Measurements from ENCODE around the gene FREM3.
"Not testable (repeated sequence)": the region's sequence is repeated elsewhere in the genome, so short reads cannot be mapped to it uniquely, and the experiment has no call there.

Gene FREM3

DNA sequence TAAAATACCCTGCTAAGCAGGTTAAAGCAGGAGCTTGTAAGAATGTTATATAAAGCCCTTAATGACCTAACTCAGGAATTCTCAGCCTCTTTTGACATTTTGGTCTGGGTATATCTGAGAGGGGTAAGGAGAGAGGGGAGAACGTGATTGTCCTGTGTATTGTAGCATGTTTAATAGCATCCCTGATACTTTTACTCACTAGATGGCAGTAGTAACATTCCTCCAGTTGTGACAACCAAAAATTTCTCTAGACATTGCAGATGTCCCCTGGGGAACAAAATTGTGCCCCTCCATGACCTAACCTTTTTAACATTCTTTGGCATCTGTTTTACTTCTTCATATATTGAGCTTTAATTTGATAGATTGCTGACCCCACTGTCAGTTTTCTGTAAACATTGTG lies 169.1 kb downstream of the FREM3 start:
- TF ChIP-seq EZH2 (IDR thresholded peaks at IDR 0.05; ENCODE audit: borderline replicate concordance, low read depth, low read length, severe bottlenecking) (no peak), CTCF (IDR thresholded peaks at IDR 0.05; ENCODE audit: borderline replicate concordance, extremely low read depth, low read length, poor library complexity, severe bottlenecking) (peak; percentile 52)
- no peak overlapping the region for H2AFZ ChIP-seq (ENCODE audit: low read depth, low read length)
- H3K27me3 ChIP-seq (ENCODE audit: insufficient read depth, low read length, poor library complexity) = no peaks in the 10 kb centered on the region
- H3K9me3 ChIP-seq (ENCODE audit: insufficient read depth, low read length, severe bottlenecking) = no peaks in the 10 kb centered on the region
- no peak overlapping the region for H3K27ac ChIP-seq (ENCODE audit: low read length)
- DNase-seq (no peak), ATAC-seq (ENCODE audit: insufficient read depth, low read depth) (peak; percentile 72)
- no peak overlapping the region for H3K4me2 ChIP-seq (ENCODE audit: insufficient read depth, low read length)
- no peaks in the 10 kb centered on the region for H3K4me1 ChIP-seq (ENCODE audit: insufficient read depth, low read length)
- H3K79me2 ChIP-seq (ENCODE audit: insufficient read depth, low read length) = no peaks in the 10 kb centered on the region
- peaks cover 97% of the 10 kb centered on the region for H3K36me3 ChIP-seq (ENCODE audit: insufficient read depth, low read length)
- H3K9ac ChIP-seq (ENCODE audit: low read depth, low read length) = no peak overlapping the region
- H3K4me3 ChIP-seq (ENCODE audit: low read depth in 1 of 2, low read length in 2 of 2) = no peak overlapping the region
- peaks cover 3% of the 10 kb centered on the region; the same call in 1 of the 2 replicates for H4K20me1 ChIP-seq (ENCODE audit: insufficient read depth, low read length)

DNA sequence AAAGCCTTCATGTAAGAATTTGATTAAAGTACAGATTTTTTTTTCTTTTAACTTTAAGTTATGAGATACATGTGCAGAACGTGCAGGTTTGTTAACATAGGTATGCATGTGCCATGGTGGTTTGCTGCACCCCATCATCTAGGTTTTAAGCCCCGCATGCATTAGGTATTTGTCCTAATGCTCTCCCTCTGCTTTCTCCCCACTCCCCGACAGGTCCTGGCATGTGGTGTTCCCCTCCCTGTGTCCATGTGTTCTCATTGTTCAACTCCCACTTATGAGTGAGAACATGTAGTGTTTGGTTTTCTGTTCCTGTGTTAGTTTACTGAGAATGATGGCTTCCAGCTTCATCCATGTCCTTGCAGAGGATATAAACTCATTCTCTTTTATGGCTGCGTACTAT lies 172.4 kb downstream of the FREM3 start:
- not testable (repeated sequence) for H3K4me1 ChIP-seq (ENCODE audit: insufficient read depth, low read length); ATAC-seq (ENCODE audit: insufficient read depth, low read depth); H4K20me1 ChIP-seq (ENCODE audit: insufficient read depth, low read length); H3K4me3 ChIP-seq (ENCODE audit: low read depth in 1 of 2, low read length in 2 of 2); H2AFZ ChIP-seq (ENCODE audit: low read depth, low read length); H3K9ac ChIP-seq (ENCODE audit: low read depth, low read length); DNase-seq; H3K27me3 ChIP-seq (ENCODE audit: insufficient read depth, low read length, poor library complexity); H3K27ac ChIP-seq (ENCODE audit: low read length); H3K4me2 ChIP-seq (ENCODE audit: insufficient read depth, low read length); H3K9me3 ChIP-seq (ENCODE audit: insufficient read depth, low read length, severe bottlenecking)
- Histone ChIP-seq H3K36me3 (ENCODE audit: insufficient read depth, low read length) (peaks cover 95% of the 10 kb centered on the region), H3K79me2 (ENCODE audit: insufficient read depth, low read length) (peaks cover 21% of the 10 kb centered on the region)

All from DND-41 (cell line).